Liver (tissue), 9 donors: ENCODE data around the gene TOX2. TPM values are rescaled to one million over a fixed set of nuclear protein-coding genes. Genes with fewer than 3 reads are reported as not detected.

ENCODE experiments used
- DNase-seq: peaks from one replicate; pipeline ENCODE4 v3.0.0-alpha.2; 2017; ENCODE audit warnings: low spot score
- H3K27ac ChIP-seq, 2 donors: one replicate each; pipeline ENCODE4 v1.7.0; 2013; ENCODE audit warnings: inconsistent platforms in 2 of 2, low read length in 2 of 2, control low read depth in 1 of 2, low read depth in 1 of 2, mild to moderate bottlenecking in 1 of 2
- H3K27me3 ChIP-seq, 4 donors: one replicate each; pipeline versions ENCODE4 v1.6.1 to v1.7.0; 2013; ENCODE audit warnings: low read length in 3 of 4, inconsistent platforms in 1 of 4, mild to moderate bottlenecking in 1 of 4, moderate library complexity in 1 of 4; ENCODE audit not compliant: control insufficient read depth in 4 of 4, insufficient read depth in 4 of 4
- H3K36me3 ChIP-seq, 4 donors: one replicate each; pipeline versions ENCODE4 v1.6.1 to v1.7.0; 2013; ENCODE audit warnings: low read length in 3 of 4, mild to moderate bottlenecking in 3 of 4, low read depth in 1 of 4, moderate library complexity in 1 of 4; ENCODE audit not compliant: control insufficient read depth in 4 of 4, insufficient read depth in 3 of 4
- H3K4me1 ChIP-seq, 4 donors: one replicate each; pipeline versions ENCODE4 v1.6.1 to v1.7.0; 2013; ENCODE audit warnings: low read length in 3 of 4, mild to moderate bottlenecking in 3 of 4, moderate library complexity in 1 of 4; ENCODE audit not compliant: control insufficient read depth in 4 of 4, insufficient read depth in 4 of 4
- H3K4me3 ChIP-seq, 3 donors: one replicate each; pipeline versions ENCODE4 v1.6.1 to v1.7.0; 2013; ENCODE audit warnings: low read length in 3 of 3, control low read depth in 1 of 3, low read depth in 1 of 3, mild to moderate bottlenecking in 1 of 3
- H3K9ac ChIP-seq, 2 donors: one replicate each; pipeline ENCODE4 v1.7.0; 2013; ENCODE audit warnings: low read length in 2 of 2, mild to moderate bottlenecking in 2 of 2, moderate library complexity in 2 of 2, control low read depth in 1 of 2, low read depth in 1 of 2
- H3K9me3 ChIP-seq, 4 donors: one replicate each; pipeline versions ENCODE4 v1.6.1 to v1.7.0; 2013; ENCODE audit warnings: low read length in 3 of 4; ENCODE audit not compliant: control insufficient read depth in 4 of 4
- EGR1 ChIP-seq, 2 donors: IDR thresholded peaks; 2 replicates each; pipeline ENCODE4 v1.6.1; 2016 to 2018; ENCODE audit warnings: antibody characterized with exemption in 2 of 2, low read depth in 2 of 2
- FOXA1 ChIP-seq: IDR thresholded peaks from 2 replicates; pipeline ENCODE4 v1.6.1; 2016; ENCODE audit warnings: antibody characterized with exemption
- FOXA2 ChIP-seq: IDR thresholded peaks from 2 replicates; pipeline ENCODE4 v1.6.1; 2016; ENCODE audit warnings: antibody characterized with exemption
- GABPA ChIP-seq, 2 donors: IDR thresholded peaks in 1 of 2; conservative IDR thresholded peaks in 1 of 2; 2 replicates each; pipeline ENCODE4 v1.6.1; 2016; ENCODE audit warnings: antibody characterized with exemption in 2 of 2, mild to moderate bottlenecking in 1 of 2, moderate library complexity in 1 of 2
- HNF4A ChIP-seq, 2 donors: conservative IDR thresholded peaks; 2 replicates each; pipeline ENCODE4 v1.6.1; 2016; ENCODE audit warnings: antibody characterized with exemption in 2 of 2, mild to moderate bottlenecking in 2 of 2
- HNF4G ChIP-seq: IDR thresholded peaks from 2 replicates; pipeline ENCODE4 v1.6.1; 2016; ENCODE audit warnings: antibody characterized with exemption
- JUND ChIP-seq, 2 donors: IDR thresholded peaks; 2 replicates each; pipeline ENCODE4 v1.6.1; 2016; ENCODE audit warnings: antibody characterized with exemption in 2 of 2
- NR2F2 ChIP-seq: IDR thresholded peaks from 2 replicates; pipeline ENCODE4 v1.6.1; 2016; ENCODE audit warnings: antibody characterized with exemption
- RAD21 ChIP-seq, 2 donors: IDR thresholded peaks; 2 replicates each; pipeline ENCODE4 v1.6.1; 2016; ENCODE audit warnings: antibody characterized with exemption in 2 of 2, mild to moderate bottlenecking in 2 of 2
- RXRA ChIP-seq, 2 donors: IDR thresholded peaks; 2 replicates each; pipeline ENCODE4 v1.6.1; 2017 to 2018; ENCODE audit warnings: antibody characterized with exemption in 2 of 2, mild to moderate bottlenecking in 1 of 2
- SP1 ChIP-seq: IDR thresholded peaks from 2 replicates; pipeline ENCODE4 v1.6.1; 2018; ENCODE audit warnings: antibody characterized with exemption, mild to moderate bottlenecking
- TAF1 ChIP-seq: conservative IDR thresholded peaks from 2 replicates; pipeline ENCODE4 v1.6.1; 2016; ENCODE audit warnings: antibody characterized with exemption, mild to moderate bottlenecking
- YY1 ChIP-seq: IDR thresholded peaks from 2 replicates; pipeline ENCODE4 v1.6.1; 2016; ENCODE audit warnings: antibody characterized with exemption, mild to moderate bottlenecking
- WGBS: extraction: QIAGEN DNeasy Blood & Tissue Kit; methylation state at CpG from one replicate; pipeline ENCODE4 v1.1.7; 2013; 5-methylcytosine and 5-hydroxymethylcytosine counted together
- polyA plus RNA-seq, 2 donors: library from polyadenylated mRNA; stranded (reverse) in 1 of 2; unstranded in 1 of 2; fragments of 200-250 nt in 1 of 2; fragments of >200 nt in 1 of 2; fragmentation: Nextera tagmentation in 1 of 2; extraction: Ambion mirVana in 1 of 2; gene quantifications; one replicate each; pipeline versions ENCODE4 v1.2.1 to v1.2.3, GENCODE V29; 2013 to 2015
- total RNA-seq, 2 donors: library from RNA; depleted of rRNA; stranded (reverse); fragments of >200 nt; gene quantifications; one replicate each; pipeline ENCODE4 v1.2.3, GENCODE V29; 2014
- TF ChIP-seq, protein P1 (sequence below): fragments of 150-350 bp; IDR thresholded peaks from 2 replicates; pipeline ENCODE4 v1.5.1; 2017; ENCODE audit warnings: improper control_type of control experiment, low read depth, low read length; ENCODE audit not compliant: missing input control
- TF ChIP-seq, protein P2 (sequence below): IDR thresholded peaks from 2 replicates; pipeline ENCODE4 v1.6.1; 2016; ENCODE audit warnings: antibody characterized with exemption
- TF ChIP-seq, protein P3 (sequence below): IDR thresholded peaks from 2 replicates; pipeline ENCODE4 v1.6.1; 2016; ENCODE audit warnings: antibody characterized with exemption
- TF ChIP-seq, protein P4 (sequence below): IDR thresholded peaks from 2 replicates; pipeline ENCODE4 v1.6.1; 2016; ENCODE audit warnings: antibody characterized with exemption
- TF ChIP-seq, protein P5 (sequence below): IDR thresholded peaks from 2 replicates; pipeline ENCODE4 v1.6.1; 2016; ENCODE audit warnings: antibody characterized with exemption, mild to moderate bottlenecking
- donor health status: healthy.
- donor health status: healthy.
- donor health status: healthy.
- donor health status: healthy.
- donor health status: healthy.

The TOX2 gene
- total and polyA plus RNA-seq, 4 donors, result 0.33 to 2.7 (median 1.4) TPM

DNA sequence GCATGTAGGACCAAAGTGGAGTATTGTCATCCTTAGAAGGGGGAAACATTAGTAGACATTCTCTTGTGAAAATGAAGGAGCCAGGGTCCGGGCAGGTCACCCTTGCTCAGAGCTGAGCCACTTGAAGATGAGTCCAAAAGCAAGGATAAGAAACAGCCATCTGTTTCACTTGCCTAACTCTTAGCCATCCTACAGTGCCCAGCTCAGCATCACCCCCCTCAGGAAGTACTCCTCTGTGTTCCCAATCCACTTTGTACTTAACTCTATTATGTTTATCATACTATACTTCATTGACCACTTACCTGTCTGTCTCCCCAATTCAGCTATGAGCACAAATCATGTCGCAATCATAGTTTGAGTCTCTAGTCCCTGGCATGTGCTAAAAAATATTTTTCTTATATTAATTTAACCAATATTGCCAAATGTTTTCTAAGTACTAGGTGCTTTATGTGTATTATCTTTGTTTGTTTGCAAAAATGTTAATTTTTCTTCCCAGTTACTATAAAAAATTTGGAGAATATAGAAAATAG lies 8.1 kb upstream of the TOX2 start:
- no peak overlapping the region for H3K27ac ChIP-seq
- no peaks in the 10 kb centered on the region for H3K36me3 ChIP-seq
- 92% methylated on average over 2 of the region's 2 CpGs for WGBS
- DNase-seq, result no peak
- TF ChIP-seq, protein P1, sequence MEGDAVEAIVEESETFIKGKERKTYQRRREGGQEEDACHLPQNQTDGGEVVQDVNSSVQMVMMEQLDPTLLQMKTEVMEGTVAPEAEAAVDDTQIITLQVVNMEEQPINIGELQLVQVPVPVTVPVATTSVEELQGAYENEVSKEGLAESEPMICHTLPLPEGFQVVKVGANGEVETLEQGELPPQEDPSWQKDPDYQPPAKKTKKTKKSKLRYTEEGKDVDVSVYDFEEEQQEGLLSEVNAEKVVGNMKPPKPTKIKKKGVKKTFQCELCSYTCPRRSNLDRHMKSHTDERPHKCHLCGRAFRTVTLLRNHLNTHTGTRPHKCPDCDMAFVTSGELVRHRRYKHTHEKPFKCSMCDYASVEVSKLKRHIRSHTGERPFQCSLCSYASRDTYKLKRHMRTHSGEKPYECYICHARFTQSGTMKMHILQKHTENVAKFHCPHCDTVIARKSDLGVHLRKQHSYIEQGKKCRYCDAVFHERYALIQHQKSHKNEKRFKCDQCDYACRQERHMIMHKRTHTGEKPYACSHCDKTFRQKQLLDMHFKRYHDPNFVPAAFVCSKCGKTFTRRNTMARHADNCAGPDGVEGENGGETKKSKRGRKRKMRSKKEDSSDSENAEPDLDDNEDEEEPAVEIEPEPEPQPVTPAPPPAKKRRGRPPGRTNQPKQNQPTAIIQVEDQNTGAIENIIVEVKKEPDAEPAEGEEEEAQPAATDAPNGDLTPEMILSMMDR, result no peak
- TF ChIP-seq FOXA2, result no peak
- TF ChIP-seq HNF4G, result no peak
- TF ChIP-seq TAF1, result no peak
- no peak for TF ChIP-seq RXRA (IDR thresholded peaks at IDR 0.05)
- TF ChIP-seq NR2F2, result no peak
- H3K9ac ChIP-seq, result no peak overlapping the region
- H3K4me3 ChIP-seq, result no peak overlapping the region
- peaks cover 0 to 3% (median 2%) of the 10 kb centered on the region in 4 donors for H3K9me3 ChIP-seq
- H3K27me3 ChIP-seq, result no peaks in the 10 kb centered on the region
- peaks cover 0 to 3% (median 0%) of the 10 kb centered on the region in 4 donors for H3K4me1 ChIP-seq

DNA sequence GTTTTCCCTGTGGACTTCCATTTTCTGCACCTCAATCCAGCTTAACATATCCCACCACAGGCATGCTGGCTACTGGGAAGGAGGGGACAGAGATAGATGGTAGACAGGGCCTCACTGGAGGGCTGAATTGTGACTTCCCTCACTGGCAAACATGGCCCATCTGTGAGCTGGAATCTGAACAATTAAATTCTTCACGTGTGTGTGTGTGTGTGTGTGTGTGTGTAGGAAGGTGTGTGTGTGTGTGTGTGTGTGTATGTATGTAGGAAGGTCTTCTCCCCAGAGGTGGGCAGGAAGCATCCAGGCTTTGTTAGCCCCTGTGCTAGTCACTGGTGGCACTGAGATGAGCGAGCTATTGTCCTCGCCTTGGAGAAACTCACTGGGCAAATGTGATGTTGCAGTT lies 5.4 kb upstream of the TOX2 start:
- no peak overlapping the region for H3K27ac ChIP-seq
- TF ChIP-seq FOXA1, result no peak
- no peak for TF ChIP-seq HNF4G
- no peak for TF ChIP-seq HNF4A (conservative IDR thresholded peaks at IDR 0.05)
- TF ChIP-seq, protein P1, result no peak
- TF ChIP-seq, protein P2, sequence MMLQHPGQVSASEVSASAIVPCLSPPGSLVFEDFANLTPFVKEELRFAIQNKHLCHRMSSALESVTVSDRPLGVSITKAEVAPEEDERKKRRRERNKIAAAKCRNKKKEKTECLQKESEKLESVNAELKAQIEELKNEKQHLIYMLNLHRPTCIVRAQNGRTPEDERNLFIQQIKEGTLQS, result no peak
- no peak for TF ChIP-seq TAF1
- TF ChIP-seq JUND (IDR thresholded peaks at IDR 0.05), result no peak
- TF ChIP-seq YY1, result no peak
- no peak for TF ChIP-seq RAD21 (IDR thresholded peaks at IDR 0.05)
- TF ChIP-seq EGR1 (IDR thresholded peaks at IDR 0.05; ENCODE audit: low read depth in 2 of 2), result no peak
- no peak for TF ChIP-seq NR2F2
- no peak for TF ChIP-seq SP1
- TF ChIP-seq RXRA (IDR thresholded peaks at IDR 0.05), result no peak
- TF ChIP-seq, protein P3, sequence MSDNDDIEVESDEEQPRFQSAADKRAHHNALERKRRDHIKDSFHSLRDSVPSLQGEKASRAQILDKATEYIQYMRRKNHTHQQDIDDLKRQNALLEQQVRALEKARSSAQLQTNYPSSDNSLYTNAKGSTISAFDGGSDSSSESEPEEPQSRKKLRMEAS, result no peak
- TF ChIP-seq, protein P4, sequence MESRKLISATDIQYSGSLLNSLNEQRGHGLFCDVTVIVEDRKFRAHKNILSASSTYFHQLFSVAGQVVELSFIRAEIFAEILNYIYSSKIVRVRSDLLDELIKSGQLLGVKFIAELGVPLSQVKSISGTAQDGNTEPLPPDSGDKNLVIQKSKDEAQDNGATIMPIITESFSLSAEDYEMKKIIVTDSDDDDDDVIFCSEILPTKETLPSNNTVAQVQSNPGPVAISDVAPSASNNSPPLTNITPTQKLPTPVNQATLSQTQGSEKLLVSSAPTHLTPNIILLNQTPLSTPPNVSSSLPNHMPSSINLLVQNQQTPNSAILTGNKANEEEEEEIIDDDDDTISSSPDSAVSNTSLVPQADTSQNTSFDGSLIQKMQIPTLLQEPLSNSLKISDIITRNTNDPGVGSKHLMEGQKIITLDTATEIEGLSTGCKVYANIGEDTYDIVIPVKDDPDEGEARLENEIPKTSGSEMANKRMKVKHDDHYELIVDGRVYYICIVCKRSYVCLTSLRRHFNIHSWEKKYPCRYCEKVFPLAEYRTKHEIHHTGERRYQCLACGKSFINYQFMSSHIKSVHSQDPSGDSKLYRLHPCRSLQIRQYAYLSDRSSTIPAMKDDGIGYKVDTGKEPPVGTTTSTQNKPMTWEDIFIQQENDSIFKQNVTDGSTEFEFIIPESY, result no peak
- no peak for TF ChIP-seq GABPA (IDR thresholded peaks at IDR 0.05 in 1 of 2, conservative IDR thresholded peaks at IDR 0.05 in 1 of 2)
- no peak for TF ChIP-seq FOXA2
- TF ChIP-seq, protein P5, sequence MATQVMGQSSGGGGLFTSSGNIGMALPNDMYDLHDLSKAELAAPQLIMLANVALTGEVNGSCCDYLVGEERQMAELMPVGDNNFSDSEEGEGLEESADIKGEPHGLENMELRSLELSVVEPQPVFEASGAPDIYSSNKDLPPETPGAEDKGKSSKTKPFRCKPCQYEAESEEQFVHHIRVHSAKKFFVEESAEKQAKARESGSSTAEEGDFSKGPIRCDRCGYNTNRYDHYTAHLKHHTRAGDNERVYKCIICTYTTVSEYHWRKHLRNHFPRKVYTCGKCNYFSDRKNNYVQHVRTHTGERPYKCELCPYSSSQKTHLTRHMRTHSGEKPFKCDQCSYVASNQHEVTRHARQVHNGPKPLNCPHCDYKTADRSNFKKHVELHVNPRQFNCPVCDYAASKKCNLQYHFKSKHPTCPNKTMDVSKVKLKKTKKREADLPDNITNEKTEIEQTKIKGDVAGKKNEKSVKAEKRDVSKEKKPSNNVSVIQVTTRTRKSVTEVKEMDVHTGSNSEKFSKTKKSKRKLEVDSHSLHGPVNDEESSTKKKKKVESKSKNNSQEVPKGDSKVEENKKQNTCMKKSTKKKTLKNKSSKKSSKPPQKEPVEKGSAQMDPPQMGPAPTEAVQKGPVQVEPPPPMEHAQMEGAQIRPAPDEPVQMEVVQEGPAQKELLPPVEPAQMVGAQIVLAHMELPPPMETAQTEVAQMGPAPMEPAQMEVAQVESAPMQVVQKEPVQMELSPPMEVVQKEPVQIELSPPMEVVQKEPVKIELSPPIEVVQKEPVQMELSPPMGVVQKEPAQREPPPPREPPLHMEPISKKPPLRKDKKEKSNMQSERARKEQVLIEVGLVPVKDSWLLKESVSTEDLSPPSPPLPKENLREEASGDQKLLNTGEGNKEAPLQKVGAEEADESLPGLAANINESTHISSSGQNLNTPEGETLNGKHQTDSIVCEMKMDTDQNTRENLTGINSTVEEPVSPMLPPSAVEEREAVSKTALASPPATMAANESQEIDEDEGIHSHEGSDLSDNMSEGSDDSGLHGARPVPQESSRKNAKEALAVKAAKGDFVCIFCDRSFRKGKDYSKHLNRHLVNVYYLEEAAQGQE, result no peak
- no peaks in the 10 kb centered on the region for H3K36me3 ChIP-seq
- peaks cover 2 to 12% (median 6%) of the 10 kb centered on the region in 4 donors for H3K9me3 ChIP-seq
- DNase-seq, result no peak
- H3K9ac ChIP-seq, result no peak overlapping the region
- no peaks in the 10 kb centered on the region for H3K27me3 ChIP-seq
- 79% methylated on average over 3 of the region's 3 CpGs for WGBS
- peaks cover 0 to 4% (median under 1%) of the 10 kb centered on the region in 4 donors for H3K4me1 ChIP-seq
- no peak overlapping the region for H3K4me3 ChIP-seq
